Measurements from ENCODE around the gene CDC42EP4. TPM values are rescaled to one million over a fixed set of nuclear protein-coding genes. Genes with fewer than 3 reads are reported as not detected.

Gene CDC42EP4
- total RNA-seq, 1 donor from 2014 or later: 73.7 TPM

- no peaks in the 10 kb centered on the region for H3K36me3 ChIP-seq
- intact Hi-C loops (cut with DNase I): loop anchor here (10.0 kb wide), 1 partner anchor 111 kb away; the partner anchor contains the start of gene COG1
- H3K27me3 ChIP-seq: no peaks in the 10 kb centered on the region
- no peak for TF ChIP-seq POLR2A (IDR thresholded peaks at IDR 0.05)
- TF ChIP-seq CTCF (IDR thresholded peaks at IDR 0.05): no peak
- TF ChIP-seq POLR2AphosphoS5 (IDR thresholded peaks at IDR 0.05; ENCODE audit: insufficient read depth in 1 of 2, low read depth in 1 of 2): no peak
- H3K4me1 ChIP-seq: peaks cover 92% of the 10 kb centered on the region
- peak overlapping the region; percentile 35 to 65 for H3K4me3 ChIP-seq
- H3K27ac ChIP-seq: peak overlapping the region; percentile 100
- no peaks in the 10 kb centered on the region for H3K9me3 ChIP-seq
- no peak for DNase-seq (ENCODE audit: extremely low spot score in 2 of 2)
Measured at GRCh38 chr17:73305845-73306836, 5.7 kb downstream of the CDC42EP4 start.

- Histone ChIP-seq H3K27me3 (no peaks in the 10 kb centered on the region), H3K4me1 (peaks cover 99% of the 10 kb centered on the region), H3K9me3 (no peaks in the 10 kb centered on the region), H3K36me3 (no peaks in the 10 kb centered on the region), H3K4me3 (peak overlapping the region; percentile 35 to 65), H3K27ac (peak overlapping the region; percentile 100)
- TF ChIP-seq POLR2AphosphoS5 (IDR thresholded peaks at IDR 0.05; ENCODE audit: insufficient read depth in 1 of 2, low read depth in 1 of 2): peak; percentile 51 to 65
- peak in 1 of 3 experiments; percentile 11 for TF ChIP-seq CTCF (IDR thresholded peaks at IDR 0.05)
- no peak for TF ChIP-seq POLR2A (IDR thresholded peaks at IDR 0.05)
- intact Hi-C loops (cut with DNase I): loop anchor here (10.0 kb wide), 1 partner anchor 110 kb away; the partner anchor contains the start of gene COG1
- peak in 1 of 2 donors; percentile 87 for DNase-seq (ENCODE audit: extremely low spot score in 2 of 2)
Measured at GRCh38 chr17:73304971-73305812, 6.6 kb downstream of the CDC42EP4 start.

GRCh38 chr17:73304438-73304837 is 7.4 kb downstream of the CDC42EP4 start:
- Histone ChIP-seq H3K27me3 (no peaks in the 10 kb centered on the region), H3K4me3 (peak overlapping the region; percentile 35 to 65), H3K27ac (peak overlapping the region; percentile 100), H3K36me3 (no peaks in the 10 kb centered on the region), H3K9me3 (no peaks in the 10 kb centered on the region), H3K4me1 (peaks cover 99% of the 10 kb centered on the region)
- TF ChIP-seq POLR2AphosphoS5 (IDR thresholded peaks at IDR 0.05; ENCODE audit: insufficient read depth in 1 of 2, low read depth in 1 of 2) (no peak), CTCF (IDR thresholded peaks at IDR 0.05) (no peak), POLR2A (IDR thresholded peaks at IDR 0.05) (no peak)
- intact Hi-C loops (cut with DNase I): loop anchor here (10.0 kb wide), 1 partner anchor 110 kb away; the partner anchor contains the start of gene COG1
- DNase-seq (ENCODE audit: extremely low spot score in 2 of 2): peak in 1 of 2 donors; percentile 84

GRCh38 chr17:73302189-73302588 is 9.6 kb downstream of the CDC42EP4 start:
- H3K36me3 ChIP-seq: no peaks in the 10 kb centered on the region
- H3K4me3 ChIP-seq: no peak overlapping the region
- intact Hi-C loops (cut with DNase I): loop anchor here (10.0 kb wide), 1 partner anchor 107 kb away; the partner anchor contains the start of gene COG1
- peaks cover 97% of the 10 kb centered on the region for H3K4me1 ChIP-seq
- peak overlapping the region; percentile 33 for H3K27ac ChIP-seq
- TF ChIP-seq CTCF (IDR thresholded peaks at IDR 0.05) (no peak), POLR2AphosphoS5 (IDR thresholded peaks at IDR 0.05; ENCODE audit: insufficient read depth in 1 of 2, low read depth in 1 of 2) (no peak), POLR2A (IDR thresholded peaks at IDR 0.05) (no peak)
- no peaks in the 10 kb centered on the region for H3K27me3 ChIP-seq
- no peaks in the 10 kb centered on the region for H3K9me3 ChIP-seq
- DNase-seq (ENCODE audit: extremely low spot score in 2 of 2): no peak

Data from vagina (tissue), 2 donors.